ENCODE data around the gene ZNF236. TPM values are rescaled to one million over a fixed set of nuclear protein-coding genes. Genes with fewer than 3 reads are reported as not detected.
"Not testable (repeated sequence)": the region's sequence is repeated elsewhere in the genome, so short reads cannot be mapped to it uniquely, and the experiment has no call there.

ZNF236 gene
- 10 to 100 TPM; 10.1 to 15.8 (median 14.8) TPM for total RNA-seq

GRCh38 chr18:76822506-76823160, at the start of gene ZNF236:
Gene ZNF236 (plus strand): TSS chr18:76822557. CDS start chr18:76822608, 51 bp downstream.
- Histone ChIP-seq H3K4me3 (peak within 1 kb of the TSS; percentile 86 to 95 (median 89)), H3K9me3 (no peaks in the 10 kb centered on the region), H3K27ac (replicated peaks in 1 of 4) (peak within 1 kb of the TSS; percentile 93 to 97 (median 96)), H3K4me1 (peaks cover 13 to 56% (median 49%) of the 10 kb centered on the region in 4 donors), H3K27me3 (no peaks in the 10 kb centered on the region), H3K36me3 (peaks cover 0 to 4% (median 0%) of the 10 kb centered on the region in 4 donors)
- WGBS = 0% methylated on average over 20 of the region's 113 CpGs
- DNase-seq (ENCODE audit: extremely low spot score) = no peak
- peak; percentile 29 for TF ChIP-seq POLR2A (IDR thresholded peaks at IDR 0.05; ENCODE audit: low read depth)
- TF ChIP-seq EP300 (IDR thresholded peaks at IDR 0.05) = no peak
- TF ChIP-seq, protein P1, sequence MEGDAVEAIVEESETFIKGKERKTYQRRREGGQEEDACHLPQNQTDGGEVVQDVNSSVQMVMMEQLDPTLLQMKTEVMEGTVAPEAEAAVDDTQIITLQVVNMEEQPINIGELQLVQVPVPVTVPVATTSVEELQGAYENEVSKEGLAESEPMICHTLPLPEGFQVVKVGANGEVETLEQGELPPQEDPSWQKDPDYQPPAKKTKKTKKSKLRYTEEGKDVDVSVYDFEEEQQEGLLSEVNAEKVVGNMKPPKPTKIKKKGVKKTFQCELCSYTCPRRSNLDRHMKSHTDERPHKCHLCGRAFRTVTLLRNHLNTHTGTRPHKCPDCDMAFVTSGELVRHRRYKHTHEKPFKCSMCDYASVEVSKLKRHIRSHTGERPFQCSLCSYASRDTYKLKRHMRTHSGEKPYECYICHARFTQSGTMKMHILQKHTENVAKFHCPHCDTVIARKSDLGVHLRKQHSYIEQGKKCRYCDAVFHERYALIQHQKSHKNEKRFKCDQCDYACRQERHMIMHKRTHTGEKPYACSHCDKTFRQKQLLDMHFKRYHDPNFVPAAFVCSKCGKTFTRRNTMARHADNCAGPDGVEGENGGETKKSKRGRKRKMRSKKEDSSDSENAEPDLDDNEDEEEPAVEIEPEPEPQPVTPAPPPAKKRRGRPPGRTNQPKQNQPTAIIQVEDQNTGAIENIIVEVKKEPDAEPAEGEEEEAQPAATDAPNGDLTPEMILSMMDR (IDR thresholded peaks at IDR 0.05) = peak in 1 of 3 experiments; percentile 8
- TF ChIP-seq POLR2AphosphoS5 (IDR thresholded peaks at IDR 0.05) = peak in 1 of 2 donors; percentile 72
- intact Hi-C loops (cut with DNase I) = no loop called here

DNA sequence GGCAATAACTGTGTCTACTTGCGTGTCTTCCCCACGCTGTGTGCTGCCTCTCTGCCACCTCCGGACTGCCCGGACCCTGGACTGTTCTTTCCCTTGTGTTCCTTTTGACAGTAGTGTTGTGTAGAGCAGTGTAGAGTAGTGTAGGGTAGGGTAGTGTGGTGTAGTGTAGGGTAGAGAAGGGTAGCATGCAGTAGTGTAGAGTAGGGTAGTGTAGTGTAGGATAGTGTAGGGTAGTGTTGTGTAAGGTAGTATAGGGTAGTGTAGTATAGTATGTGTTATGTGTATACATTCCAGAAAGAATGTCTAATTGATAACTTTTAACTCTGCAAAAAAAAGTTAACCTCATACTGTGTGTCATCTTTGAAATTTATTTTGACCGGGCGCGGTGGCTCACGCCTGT, 49.7 kb upstream of the ZNF236 start:
- Histone ChIP-seq H3K4me3 (no peak overlapping the region), H3K27ac (replicated peaks in 1 of 4) (no peak overlapping the region), H3K9me3 (peaks cover 0 to 6% (median 0%) of the 10 kb centered on the region in 4 donors), H3K4me1 (no peaks in the 10 kb centered on the region), H3K27me3 (peaks cover 0 to 11% (median 0%) of the 10 kb centered on the region in 4 donors), H3K36me3 (no peaks in the 10 kb centered on the region)
- TF ChIP-seq POLR2A (IDR thresholded peaks at IDR 0.05; ENCODE audit: low read depth) (no peak), POLR2AphosphoS5 (IDR thresholded peaks at IDR 0.05) (no peak), EP300 (IDR thresholded peaks at IDR 0.05) (no peak)
- TF ChIP-seq, protein P1 (IDR thresholded peaks at IDR 0.05) = no peak
- 92% methylated on average over 8 of the region's 8 CpGs for WGBS
- DNase-seq (ENCODE audit: extremely low spot score) = no peak
- intact Hi-C loops (cut with DNase I) = no loop called here

DNA sequence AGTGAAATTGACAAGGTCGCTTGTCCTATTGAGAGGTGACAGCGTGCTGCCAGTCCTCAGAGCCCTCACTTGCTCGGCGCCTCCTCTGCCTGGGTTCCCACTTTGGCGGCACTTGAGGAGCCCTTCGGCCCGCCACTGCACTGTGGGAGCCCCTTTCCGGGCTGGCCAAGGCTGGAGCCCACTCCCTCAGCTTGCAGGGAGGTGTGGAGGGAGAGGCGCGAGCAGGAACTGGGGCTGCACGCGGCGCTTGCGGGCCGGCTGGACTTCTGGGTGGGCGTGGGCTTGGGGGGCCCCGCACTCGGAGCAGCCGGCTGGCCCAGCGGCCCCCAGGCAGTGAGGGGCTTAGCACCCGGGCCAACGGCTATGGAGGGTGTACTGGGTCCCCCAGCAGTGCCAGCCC, 45.3 kb upstream of the ZNF236 start:
- H3K9me3 ChIP-seq; intact Hi-C loops (cut with DNase I); H3K4me1 ChIP-seq; DNase-seq (ENCODE audit: extremely low spot score); H3K36me3 ChIP-seq; H3K27me3 ChIP-seq; H3K27ac ChIP-seq (replicated peaks in 1 of 4); H3K4me3 ChIP-seq: not testable (repeated sequence)
- 95% methylated on average over 8 of the region's 22 CpGs for WGBS

DNA sequence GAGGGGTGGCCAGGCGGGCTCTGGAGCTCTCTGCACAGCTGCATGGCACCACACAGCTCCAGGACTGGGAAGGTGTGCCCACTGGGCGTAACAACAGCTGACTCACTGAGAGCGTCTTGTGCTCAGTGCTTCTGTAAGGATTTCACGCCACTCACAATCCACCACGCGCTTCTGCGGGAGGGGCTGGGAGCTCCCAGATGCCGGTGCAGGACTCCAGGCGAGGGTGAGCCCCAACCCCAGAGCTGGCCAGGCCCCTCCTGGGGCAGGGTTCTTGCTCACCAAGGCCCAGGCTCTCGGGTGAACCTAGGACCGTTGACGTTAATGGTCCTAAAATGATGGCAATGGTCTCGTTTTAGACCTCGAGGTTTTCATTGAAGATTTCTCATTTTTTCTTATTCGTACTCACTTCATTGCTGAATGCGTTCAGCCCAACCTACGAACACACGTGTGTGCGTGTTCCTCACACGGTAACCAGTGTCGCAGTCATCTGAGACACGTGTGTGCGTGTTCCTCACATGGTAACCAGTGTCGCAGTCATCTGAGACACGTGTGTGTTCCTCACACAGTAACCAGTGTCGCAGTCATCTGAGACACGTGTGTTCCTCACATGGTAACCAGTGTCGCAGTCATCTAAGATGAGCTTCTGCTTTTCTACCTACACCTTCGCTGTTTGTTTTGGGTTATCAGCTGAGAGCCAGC, 38.4 kb upstream of the ZNF236 start:
- no peak for DNase-seq (ENCODE audit: extremely low spot score)
- Histone ChIP-seq H3K9me3 (no peaks in the 10 kb centered on the region), H3K36me3 (no peaks in the 10 kb centered on the region), H3K27ac (replicated peaks in 1 of 4) (no peak overlapping the region), H3K4me3 (no peak overlapping the region), H3K4me1 (peaks cover 0 to 3% (median 0%) of the 10 kb centered on the region in 4 donors), H3K27me3 (peaks cover 0 to 5% (median 0%) of the 10 kb centered on the region in 4 donors)
- intact Hi-C loops (cut with DNase I) = no loop called here
- TF ChIP-seq POLR2AphosphoS5 (IDR thresholded peaks at IDR 0.05) (no peak), EP300 (IDR thresholded peaks at IDR 0.05) (no peak), POLR2A (IDR thresholded peaks at IDR 0.05; ENCODE audit: low read depth) (no peak)
- 90% methylated on average over 20 of the region's 29 CpGs for WGBS

DNA sequence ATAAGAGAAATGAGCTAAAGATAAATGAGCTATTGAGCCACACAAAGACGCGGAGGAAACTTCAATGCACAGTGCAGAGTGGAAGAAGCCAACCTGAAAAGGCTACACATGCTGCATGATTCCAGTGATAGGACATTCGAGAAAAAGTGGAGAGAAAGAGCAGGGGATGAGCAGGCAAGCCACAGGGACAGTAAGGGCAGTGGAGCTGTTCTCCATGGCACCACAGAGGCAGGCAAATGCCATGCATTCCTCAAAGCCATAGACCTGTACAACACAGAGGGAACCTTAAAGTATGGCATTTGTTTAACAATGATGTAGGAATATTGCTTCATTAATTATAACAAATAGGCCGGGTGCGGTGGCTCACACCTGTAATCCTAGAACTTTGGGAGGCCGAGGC, 36.5 kb upstream of the ZNF236 start:
- Histone ChIP-seq H3K9me3 (no peaks in the 10 kb centered on the region), H3K4me3 (no peak overlapping the region), H3K27me3 (peaks cover 0 to 5% (median 0%) of the 10 kb centered on the region in 4 donors), H3K27ac (replicated peaks in 1 of 4) (no peak overlapping the region), H3K36me3 (no peaks in the 10 kb centered on the region), H3K4me1 (peaks cover 0 to 3% (median 0%) of the 10 kb centered on the region in 4 donors)
- DNase-seq (ENCODE audit: extremely low spot score) = no peak
- WGBS = 85% methylated on average over 6 of the region's 6 CpGs
- intact Hi-C loops (cut with DNase I) = no loop called here
- no peak for TF ChIP-seq POLR2AphosphoS5 (IDR thresholded peaks at IDR 0.05)
- TF ChIP-seq EP300 (IDR thresholded peaks at IDR 0.05) = no peak
- TF ChIP-seq, protein P1 (IDR thresholded peaks at IDR 0.05) = no peak
- TF ChIP-seq POLR2A (IDR thresholded peaks at IDR 0.05; ENCODE audit: low read depth) = no peak
